Measurements from ENCODE around the gene PRKAG2.
"Not testable (repeated sequence)": the region's sequence is repeated elsewhere in the genome, so short reads cannot be mapped to it uniquely, and the experiment has no call there.

PRKAG2 gene

GRCh38 chr7:151844071-151844824 lies 32.7 kb downstream of the PRKAG2 start:
- no peak for DNase-seq (ENCODE audit: low read depth, low spot score)
- Histone ChIP-seq H3K9ac (ENCODE audit: insufficient read length) (no peak overlapping the region), H3K36me3 (ENCODE audit: insufficient read depth, low read length) (no peaks in the 10 kb centered on the region), H3K4me3 (no peak overlapping the region), H3K9me3 (ENCODE audit: low read depth, low read length) (no peaks in the 10 kb centered on the region), H3K27ac (no peak overlapping the region)
- TF ChIP-seq POLR2AphosphoS5 (IDR thresholded peaks at IDR 0.05; ENCODE audit: borderline replicate concordance, low read depth, low read length) (no peak), EZH2 (IDR thresholded peaks at IDR 0.05) (no peak), FOXP2 (optimal IDR thresholded peaks at IDR 0.05; ENCODE audit: control extremely low read depth, extremely low read length, insufficient read depth) (no peak)

- no peak overlapping the region for H3K27ac ChIP-seq
- TF ChIP-seq FOXP2 (optimal IDR thresholded peaks at IDR 0.05; ENCODE audit: control extremely low read depth, extremely low read length, insufficient read depth) (no peak), POLR2AphosphoS5 (IDR thresholded peaks at IDR 0.05; ENCODE audit: borderline replicate concordance, low read depth, low read length) (no peak), EZH2 (IDR thresholded peaks at IDR 0.05) (no peak)
Measured at GRCh38 chr7:151843181-151843580, 33.7 kb downstream of the PRKAG2 start.

GRCh38 chr7:151841395-151842051 lies 35.4 kb downstream of the PRKAG2 start:
- not testable (repeated sequence) for H3K36me3 ChIP-seq (ENCODE audit: insufficient read depth, low read length); DNase-seq (ENCODE audit: low read depth, low spot score); H3K27ac ChIP-seq; H3K9me3 ChIP-seq (ENCODE audit: low read depth, low read length); H3K4me3 ChIP-seq; H3K9ac ChIP-seq (ENCODE audit: insufficient read length)

More at GRCh38 chr7:151843181-151843580, 33.7 kb downstream of the PRKAG2 start:
- DNase-seq (ENCODE audit: low read depth, low spot score), result no peak
- Histone ChIP-seq H3K36me3 (ENCODE audit: insufficient read depth, low read length) (no peaks in the 10 kb centered on the region), H3K9ac (ENCODE audit: insufficient read length) (no peak overlapping the region), H3K4me3 (no peak overlapping the region), H3K9me3 (ENCODE audit: low read depth, low read length) (no peaks in the 10 kb centered on the region)

- no peaks in the 10 kb centered on the region for H3K36me3 ChIP-seq (ENCODE audit: insufficient read depth, low read length)
- no peaks in the 10 kb centered on the region for H3K9me3 ChIP-seq (ENCODE audit: low read depth, low read length)
- no peak for TF ChIP-seq POLR2AphosphoS5 (IDR thresholded peaks at IDR 0.05; ENCODE audit: borderline replicate concordance, low read depth, low read length)
- TF ChIP-seq EZH2 (IDR thresholded peaks at IDR 0.05), result no peak
- TF ChIP-seq FOXP2 (optimal IDR thresholded peaks at IDR 0.05; ENCODE audit: control extremely low read depth, extremely low read length, insufficient read depth), result no peak
- H3K9ac ChIP-seq (ENCODE audit: insufficient read length), result no peak overlapping the region
- no peak overlapping the region for H3K4me3 ChIP-seq
- H3K27ac ChIP-seq, result no peak overlapping the region
- DNase-seq (ENCODE audit: low read depth, low spot score), result no peak
Measured at GRCh38 chr7:151840088-151840910, 36.6 kb downstream of the PRKAG2 start.

GRCh38 chr7:151839451-151839921 lies 37.4 kb downstream of the PRKAG2 start:
- Histone ChIP-seq H3K9me3 (ENCODE audit: low read depth, low read length) (no peaks in the 10 kb centered on the region), H3K9ac (ENCODE audit: insufficient read length) (no peak overlapping the region), H3K4me3 (no peak overlapping the region), H3K36me3 (ENCODE audit: insufficient read depth, low read length) (no peaks in the 10 kb centered on the region), H3K27ac (no peak overlapping the region)
- no peak for TF ChIP-seq EZH2 (IDR thresholded peaks at IDR 0.05)
- TF ChIP-seq FOXP2 (optimal IDR thresholded peaks at IDR 0.05; ENCODE audit: control extremely low read depth, extremely low read length, insufficient read depth), result no peak
- no peak for TF ChIP-seq POLR2AphosphoS5 (IDR thresholded peaks at IDR 0.05; ENCODE audit: borderline replicate concordance, low read depth, low read length)
- no peak for DNase-seq (ENCODE audit: low read depth, low spot score)

GRCh38 chr7:151838861-151839381 lies 38.0 kb downstream of the PRKAG2 start:
- no peak overlapping the region for H3K4me3 ChIP-seq
- H3K9ac ChIP-seq (ENCODE audit: insufficient read length), result no peak overlapping the region

GRCh38 chr7:151838072-151838471 lies 38.8 kb downstream of the PRKAG2 start:
- DNase-seq (ENCODE audit: low read depth, low spot score), result no peak
- Histone ChIP-seq H3K36me3 (ENCODE audit: insufficient read depth, low read length) (no peaks in the 10 kb centered on the region), H3K4me3 (no peak overlapping the region; the same call in 1 of the 2 replicates), H3K9me3 (ENCODE audit: low read depth, low read length) (no peaks in the 10 kb centered on the region), H3K27ac (no peak overlapping the region), H3K9ac (ENCODE audit: insufficient read length) (no peak overlapping the region)
- TF ChIP-seq POLR2AphosphoS5 (IDR thresholded peaks at IDR 0.05; ENCODE audit: borderline replicate concordance, low read depth, low read length), result no peak
- no peak for TF ChIP-seq FOXP2 (optimal IDR thresholded peaks at IDR 0.05; ENCODE audit: control extremely low read depth, extremely low read length, insufficient read depth)
- TF ChIP-seq EZH2 (IDR thresholded peaks at IDR 0.05), result no peak

More at GRCh38 chr7:151838861-151839381, 38.0 kb downstream of the PRKAG2 start:
- Histone ChIP-seq H3K36me3 (ENCODE audit: insufficient read depth, low read length) (no peaks in the 10 kb centered on the region), H3K9me3 (ENCODE audit: low read depth, low read length) (no peaks in the 10 kb centered on the region), H3K27ac (no peak overlapping the region)
- no peak for TF ChIP-seq FOXP2 (optimal IDR thresholded peaks at IDR 0.05; ENCODE audit: control extremely low read depth, extremely low read length, insufficient read depth)
- no peak for TF ChIP-seq POLR2AphosphoS5 (IDR thresholded peaks at IDR 0.05; ENCODE audit: borderline replicate concordance, low read depth, low read length)
- TF ChIP-seq EZH2 (IDR thresholded peaks at IDR 0.05), result no peak
- no peak for DNase-seq (ENCODE audit: low read depth, low spot score)

Measured in SK-N-MC (cell line).